ENCODE data around the gene POLR2A. TPM values are rescaled to one million over a fixed set of nuclear protein-coding genes. Genes with fewer than 3 reads are reported as not detected.
A peak's percentile ranks its signal among the peaks of the same experiment; 100 is the strongest.

POLR2A gene
- total and polyA plus RNA-seq, 2 of the 13 experiments (the other 11 are each of a cell fraction or from before 2014, with no cell fraction given), result 17.8 to 18.3 TPM

DNA sequence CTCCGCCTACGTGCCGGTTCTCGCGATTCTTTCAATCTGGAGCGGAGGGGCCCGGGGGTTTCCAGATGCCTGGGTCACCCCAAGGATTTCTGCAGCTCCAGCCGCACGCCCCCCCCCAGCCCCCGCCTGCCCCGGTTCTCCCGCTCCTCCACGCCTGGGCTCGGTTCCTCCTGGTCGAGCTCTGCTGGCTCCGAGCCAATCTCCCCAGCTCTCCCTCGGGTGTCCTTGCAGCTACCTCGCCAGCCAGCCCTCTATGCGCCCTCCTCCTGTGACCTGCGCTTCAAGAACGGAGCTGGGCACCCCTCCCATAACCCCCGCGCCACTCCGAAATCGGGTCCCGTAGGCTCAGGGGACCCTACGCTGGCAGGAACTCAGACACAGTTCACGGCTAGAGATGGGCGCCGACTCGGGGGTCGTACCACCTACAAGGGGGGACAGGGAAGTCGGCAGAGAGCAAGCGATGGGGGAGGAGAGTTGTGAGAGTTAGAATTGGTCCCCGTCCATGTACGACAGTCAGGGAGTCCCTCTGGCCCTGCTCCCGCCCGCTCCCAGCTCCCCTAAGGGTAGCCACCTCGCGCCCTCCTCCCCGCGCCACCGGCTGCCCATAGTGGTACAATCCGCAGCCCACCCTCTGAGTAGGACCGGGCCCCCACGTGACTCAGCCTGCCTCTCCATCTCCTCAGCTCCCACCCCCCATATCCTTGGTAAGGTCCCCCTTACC, 43.9 kb upstream of the POLR2A start (continued):
- TF ChIP-seq ZNF781 (CRISPR knock-in tag; IDR thresholded peaks at IDR 0.05; ENCODE audit: borderline replicate concordance, not compliant biosample characterization) (no peak), RAD21 (CRISPR knock-in tag; IDR thresholded peaks at IDR 0.05) (no peak), ZNF143 (CRISPR knock-in tag; IDR thresholded peaks at IDR 0.05) (peak; percentile 32; the same call in 1 of the 2 replicates), ZNF629 (CRISPR knock-in tag; conservative IDR thresholded peaks at IDR 0.05) (no peak), ZNF891 (CRISPR knock-in tag; IDR thresholded peaks at IDR 0.05) (0 out of 2 replicates have a peak, but pooled peaks have one; percentile 62), ETV5 (CRISPR knock-in tag; IDR thresholded peaks at IDR 0.05; ENCODE audit: borderline replicate concordance) (no peak), KDM3A (CRISPR knock-in tag; IDR thresholded peaks at IDR 0.05; ENCODE audit: low read depth) (no peak), MTF1 (CRISPR knock-in tag; IDR thresholded peaks at IDR 0.05) (no peak), NR3C1 (CRISPR knock-in tag; IDR thresholded peaks at IDR 0.05) (no peak), SIX4 (CRISPR knock-in tag; IDR thresholded peaks at IDR 0.05) (no peak), SCMH1 (CRISPR knock-in tag; IDR thresholded peaks at IDR 0.05; ENCODE audit: borderline replicate concordance) (no peak), ZNF232 (CRISPR knock-in tag; IDR thresholded peaks at IDR 0.05; ENCODE audit: borderline replicate concordance) (no peak), ZNF564 (CRISPR knock-in tag; IDR thresholded peaks at IDR 0.05) (no peak), MYNN (CRISPR knock-in tag; IDR thresholded peaks at IDR 0.05; ENCODE audit: low read depth) (no peak)
- TF ChIP-seq, protein P1, sequence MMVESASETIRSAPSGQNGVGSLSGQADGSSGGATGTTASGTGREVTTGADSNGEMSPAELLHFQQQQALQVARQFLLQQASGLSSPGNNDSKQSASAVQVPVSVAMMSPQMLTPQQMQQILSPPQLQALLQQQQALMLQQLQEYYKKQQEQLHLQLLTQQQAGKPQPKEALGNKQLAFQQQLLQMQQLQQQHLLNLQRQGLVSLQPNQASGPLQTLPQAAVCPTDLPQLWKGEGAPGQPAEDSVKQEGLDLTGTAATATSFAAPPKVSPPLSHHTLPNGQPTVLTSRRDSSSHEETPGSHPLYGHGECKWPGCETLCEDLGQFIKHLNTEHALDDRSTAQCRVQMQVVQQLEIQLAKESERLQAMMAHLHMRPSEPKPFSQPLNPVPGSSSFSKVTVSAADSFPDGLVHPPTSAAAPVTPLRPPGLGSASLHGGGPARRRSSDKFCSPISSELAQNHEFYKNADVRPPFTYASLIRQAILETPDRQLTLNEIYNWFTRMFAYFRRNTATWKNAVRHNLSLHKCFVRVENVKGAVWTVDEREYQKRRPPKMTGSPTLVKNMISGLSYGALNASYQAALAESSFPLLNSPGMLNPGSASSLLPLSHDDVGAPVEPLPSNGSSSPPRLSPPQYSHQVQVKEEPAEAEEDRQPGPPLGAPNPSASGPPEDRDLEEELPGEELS (CRISPR knock-in tag; IDR thresholded peaks at IDR 0.05), result no peak
- TF ChIP-seq, protein P2, sequence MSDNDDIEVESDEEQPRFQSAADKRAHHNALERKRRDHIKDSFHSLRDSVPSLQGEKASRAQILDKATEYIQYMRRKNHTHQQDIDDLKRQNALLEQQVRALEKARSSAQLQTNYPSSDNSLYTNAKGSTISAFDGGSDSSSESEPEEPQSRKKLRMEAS (IDR thresholded peaks at IDR 0.05), result peak; percentile 56
- TF ChIP-seq, protein P3, sequence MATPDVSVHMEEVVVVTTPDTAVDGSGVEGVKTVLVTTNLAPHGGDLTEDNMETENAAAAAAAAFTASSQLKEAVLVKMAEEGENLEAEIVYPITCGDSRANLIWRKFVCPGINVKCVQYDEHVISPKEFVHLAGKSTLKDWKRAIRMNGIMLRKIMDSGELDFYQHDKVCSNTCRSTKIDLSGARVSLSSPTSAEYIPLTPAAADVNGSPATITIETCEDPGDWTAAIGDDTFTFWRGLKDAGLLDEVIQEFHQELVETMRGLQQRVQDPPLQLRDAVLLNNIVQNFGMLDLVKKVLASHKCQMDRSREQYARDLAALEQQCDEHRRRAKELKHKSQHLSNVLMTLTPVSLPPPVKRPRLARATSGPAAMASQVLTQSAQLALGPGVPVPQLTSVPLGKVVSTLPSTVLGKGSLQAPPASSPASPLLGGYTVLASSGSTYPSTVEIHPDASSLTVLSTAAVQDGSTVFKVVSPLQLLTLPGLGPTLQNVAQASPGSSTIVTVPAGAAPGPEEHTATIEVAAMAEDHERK (CRISPR knock-in tag; IDR thresholded peaks at IDR 0.05; ENCODE audit: low read depth), result no peak
- TF ChIP-seq, protein P4, sequence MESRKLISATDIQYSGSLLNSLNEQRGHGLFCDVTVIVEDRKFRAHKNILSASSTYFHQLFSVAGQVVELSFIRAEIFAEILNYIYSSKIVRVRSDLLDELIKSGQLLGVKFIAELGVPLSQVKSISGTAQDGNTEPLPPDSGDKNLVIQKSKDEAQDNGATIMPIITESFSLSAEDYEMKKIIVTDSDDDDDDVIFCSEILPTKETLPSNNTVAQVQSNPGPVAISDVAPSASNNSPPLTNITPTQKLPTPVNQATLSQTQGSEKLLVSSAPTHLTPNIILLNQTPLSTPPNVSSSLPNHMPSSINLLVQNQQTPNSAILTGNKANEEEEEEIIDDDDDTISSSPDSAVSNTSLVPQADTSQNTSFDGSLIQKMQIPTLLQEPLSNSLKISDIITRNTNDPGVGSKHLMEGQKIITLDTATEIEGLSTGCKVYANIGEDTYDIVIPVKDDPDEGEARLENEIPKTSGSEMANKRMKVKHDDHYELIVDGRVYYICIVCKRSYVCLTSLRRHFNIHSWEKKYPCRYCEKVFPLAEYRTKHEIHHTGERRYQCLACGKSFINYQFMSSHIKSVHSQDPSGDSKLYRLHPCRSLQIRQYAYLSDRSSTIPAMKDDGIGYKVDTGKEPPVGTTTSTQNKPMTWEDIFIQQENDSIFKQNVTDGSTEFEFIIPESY (CRISPR knock-in tag; IDR thresholded peaks at IDR 0.05), result peak; percentile 71
- TF ChIP-seq, protein P5, sequence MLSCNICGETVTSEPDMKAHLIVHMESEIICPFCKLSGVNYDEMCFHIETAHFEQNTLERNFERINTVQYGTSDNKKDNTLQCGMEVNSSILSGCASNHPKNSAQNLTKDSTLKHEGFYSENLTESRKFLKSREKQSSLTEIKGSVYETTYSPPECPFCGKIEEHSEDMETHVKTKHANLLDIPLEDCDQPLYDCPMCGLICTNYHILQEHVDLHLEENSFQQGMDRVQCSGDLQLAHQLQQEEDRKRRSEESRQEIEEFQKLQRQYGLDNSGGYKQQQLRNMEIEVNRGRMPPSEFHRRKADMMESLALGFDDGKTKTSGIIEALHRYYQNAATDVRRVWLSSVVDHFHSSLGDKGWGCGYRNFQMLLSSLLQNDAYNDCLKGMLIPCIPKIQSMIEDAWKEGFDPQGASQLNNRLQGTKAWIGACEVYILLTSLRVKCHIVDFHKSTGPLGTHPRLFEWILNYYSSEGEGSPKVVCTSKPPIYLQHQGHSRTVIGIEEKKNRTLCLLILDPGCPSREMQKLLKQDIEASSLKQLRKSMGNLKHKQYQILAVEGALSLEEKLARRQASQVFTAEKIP (CRISPR knock-in tag; IDR thresholded peaks at IDR 0.05; ENCODE audit: borderline replicate concordance), result no peak

Measured in HepG2 (cell line).